Vagina (tissue), 2 donors: Measurements from ENCODE around the gene ARMH3. TPM values are rescaled to one million over a fixed set of nuclear protein-coding genes. Genes with fewer than 3 reads are reported as not detected.

Experiments
- DNase-seq, 2 donors: peaks; one replicate each; pipeline ENCODE4 v3.0.0-alpha.2; 2017; ENCODE audit errors: extremely low spot score in 2 of 2
- H3K27ac ChIP-seq: fragments of 200-600 bp; sonication (generic); one replicate; pipeline ENCODE4 v1.5.1; 2019
- H3K27me3 ChIP-seq: fragments of 200-600 bp; sonication (generic); one replicate; pipeline ENCODE4 v1.5.1; 2019
- H3K36me3 ChIP-seq, 2 donors: fragments of 200-600 bp; sonication (generic); one replicate each; pipeline ENCODE4 v1.5.1; 2017 to 2019
- H3K4me1 ChIP-seq: fragments of 200-600 bp; sonication (generic); one replicate; pipeline ENCODE4 v1.5.1; 2019
- H3K4me3 ChIP-seq, 2 donors: fragments of 200-600 bp; sonication (generic); 1 replicate in 1 of 2; 2 replicates in 1 of 2; pipeline ENCODE4 v1.5.1; 2016 to 2019
- H3K9me3 ChIP-seq: fragments of 200-600 bp; sonication (generic); one replicate; pipeline ENCODE4 v1.5.1; 2019
- POLR2A ChIP-seq, 2 donors: fragments of 450-650 bp; IDR thresholded peaks; one replicate each; pipeline ENCODE4 v1.6.1; 2017; ENCODE audit warnings: antibody characterized with exemption in 2 of 2, mild to moderate bottlenecking in 2 of 2, moderate library complexity in 2 of 2
- POLR2AphosphoS5 ChIP-seq, 2 donors: sonication (generic); formaldehyde crosslinking; IDR thresholded peaks; one replicate each; pipeline ENCODE4 v1.9.0; 2017; ENCODE audit warnings: antibody characterized with exemption in 2 of 2, mild to moderate bottlenecking in 2 of 2, low read depth in 1 of 2; ENCODE audit not compliant: insufficient read depth in 1 of 2
- intact Hi-C: fragments of 100-400 bp; cut with DNase I; formaldehyde crosslinking; loops from one replicate; pipeline ENCODE4 v1.15.1; 2023
- total RNA-seq: library from RNA; depleted of rRNA; stranded (reverse); fragments of >200 nt; gene quantifications from one replicate; pipeline ENCODE4 v1.2.3, GENCODE V29; 2016
- TF ChIP-seq, protein P1 (sequence below), 3 experiments: fragments of 450-650 bp in 2 of 3; fragments of 200-600 bp in 1 of 3; sonication (generic) in 1 of 3; IDR thresholded peaks; one replicate each; pipeline ENCODE4 v1.5.1; 2017 to 2019; ENCODE audit warnings: antibody characterized with exemption in 3 of 3, mild to moderate bottlenecking in 2 of 3, moderate library complexity in 2 of 3

ARMH3 gene
- total RNA-seq, 1 donor from 2014 or later: 26.5 TPM

DNA sequence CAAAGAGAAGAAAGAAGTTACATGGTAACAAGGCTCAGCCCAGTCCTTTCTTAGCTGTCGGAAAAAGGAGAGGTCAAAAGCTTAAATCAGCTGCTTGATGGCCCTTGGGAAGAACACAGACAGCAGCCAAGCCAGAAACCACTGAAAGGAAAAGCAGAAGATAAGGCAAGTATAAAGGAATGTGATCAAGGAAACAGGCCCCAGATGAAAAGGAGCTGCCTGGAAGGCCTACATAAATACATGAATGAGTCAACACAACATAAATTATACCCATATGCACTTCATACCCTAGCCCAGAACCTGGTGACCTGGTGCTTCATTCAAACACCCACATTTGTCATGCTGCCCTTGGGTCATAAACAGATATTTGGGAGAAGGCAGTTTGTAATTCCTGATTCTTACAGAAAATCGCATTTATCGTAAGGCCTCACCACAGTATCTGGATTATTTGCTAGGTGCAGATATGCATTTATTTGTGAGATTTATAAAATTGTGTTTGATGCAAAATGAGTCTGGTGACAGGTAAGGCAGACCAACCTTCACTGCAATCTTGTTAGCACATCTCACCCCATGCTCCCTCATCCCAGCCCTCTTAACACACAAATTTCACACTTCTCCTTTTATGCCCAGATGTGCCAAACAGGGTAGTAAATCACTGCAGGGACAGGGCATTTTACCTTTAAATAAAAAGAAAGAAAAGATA lies 117.5 kb downstream of the ARMH3 start:
- H3K9me3 ChIP-seq: no peaks in the 10 kb centered on the region
- H3K27me3 ChIP-seq: no peaks in the 10 kb centered on the region
- H3K27ac ChIP-seq: peak overlapping the region; percentile 56
- intact Hi-C loops: no loop called here
- H3K4me1 ChIP-seq: peaks cover 26% of the 10 kb centered on the region
- TF ChIP-seq, protein P1, sequence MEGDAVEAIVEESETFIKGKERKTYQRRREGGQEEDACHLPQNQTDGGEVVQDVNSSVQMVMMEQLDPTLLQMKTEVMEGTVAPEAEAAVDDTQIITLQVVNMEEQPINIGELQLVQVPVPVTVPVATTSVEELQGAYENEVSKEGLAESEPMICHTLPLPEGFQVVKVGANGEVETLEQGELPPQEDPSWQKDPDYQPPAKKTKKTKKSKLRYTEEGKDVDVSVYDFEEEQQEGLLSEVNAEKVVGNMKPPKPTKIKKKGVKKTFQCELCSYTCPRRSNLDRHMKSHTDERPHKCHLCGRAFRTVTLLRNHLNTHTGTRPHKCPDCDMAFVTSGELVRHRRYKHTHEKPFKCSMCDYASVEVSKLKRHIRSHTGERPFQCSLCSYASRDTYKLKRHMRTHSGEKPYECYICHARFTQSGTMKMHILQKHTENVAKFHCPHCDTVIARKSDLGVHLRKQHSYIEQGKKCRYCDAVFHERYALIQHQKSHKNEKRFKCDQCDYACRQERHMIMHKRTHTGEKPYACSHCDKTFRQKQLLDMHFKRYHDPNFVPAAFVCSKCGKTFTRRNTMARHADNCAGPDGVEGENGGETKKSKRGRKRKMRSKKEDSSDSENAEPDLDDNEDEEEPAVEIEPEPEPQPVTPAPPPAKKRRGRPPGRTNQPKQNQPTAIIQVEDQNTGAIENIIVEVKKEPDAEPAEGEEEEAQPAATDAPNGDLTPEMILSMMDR (IDR thresholded peaks at IDR 0.05): no peak
- TF ChIP-seq POLR2A (IDR thresholded peaks at IDR 0.05): no peak
- no peak for TF ChIP-seq POLR2AphosphoS5 (IDR thresholded peaks at IDR 0.05; ENCODE audit: insufficient read depth in 1 of 2, low read depth in 1 of 2)
- no peak overlapping the region for H3K4me3 ChIP-seq
- no peak for DNase-seq
- H3K36me3 ChIP-seq: peaks cover 0 to 8% of the 10 kb centered on the region in 2 donors

DNA sequence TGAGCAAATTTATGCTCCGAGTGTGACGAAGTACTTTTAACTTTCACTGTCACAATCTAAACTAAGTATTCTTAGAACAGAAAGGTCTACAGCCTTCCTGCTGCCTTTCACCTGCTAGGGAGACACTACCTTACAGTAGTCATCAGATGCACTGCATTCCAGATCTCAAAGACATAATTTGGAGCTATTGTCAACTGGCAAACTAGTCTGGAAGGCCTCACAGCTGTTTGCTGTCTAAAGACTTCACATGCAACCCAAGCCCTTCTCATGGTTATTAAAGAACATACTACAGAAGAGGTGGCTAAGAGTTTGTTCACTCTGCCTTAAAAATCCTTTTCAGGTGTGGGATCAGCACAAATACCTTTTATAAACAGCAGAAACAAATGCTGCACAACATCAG lies 120.5 kb downstream of the ARMH3 start:
- no peaks in the 10 kb centered on the region for H3K36me3 ChIP-seq
- DNase-seq: no peak
- TF ChIP-seq, protein P1 (IDR thresholded peaks at IDR 0.05): no peak
- TF ChIP-seq POLR2A (IDR thresholded peaks at IDR 0.05): no peak
- no peak for TF ChIP-seq POLR2AphosphoS5 (IDR thresholded peaks at IDR 0.05; ENCODE audit: insufficient read depth in 1 of 2, low read depth in 1 of 2)
- H3K9me3 ChIP-seq: no peaks in the 10 kb centered on the region
- intact Hi-C loops: no loop called here
- no peak overlapping the region for H3K4me3 ChIP-seq
- no peaks in the 10 kb centered on the region for H3K27me3 ChIP-seq
- H3K27ac ChIP-seq: no peak overlapping the region
- peaks cover 26% of the 10 kb centered on the region for H3K4me1 ChIP-seq

DNA sequence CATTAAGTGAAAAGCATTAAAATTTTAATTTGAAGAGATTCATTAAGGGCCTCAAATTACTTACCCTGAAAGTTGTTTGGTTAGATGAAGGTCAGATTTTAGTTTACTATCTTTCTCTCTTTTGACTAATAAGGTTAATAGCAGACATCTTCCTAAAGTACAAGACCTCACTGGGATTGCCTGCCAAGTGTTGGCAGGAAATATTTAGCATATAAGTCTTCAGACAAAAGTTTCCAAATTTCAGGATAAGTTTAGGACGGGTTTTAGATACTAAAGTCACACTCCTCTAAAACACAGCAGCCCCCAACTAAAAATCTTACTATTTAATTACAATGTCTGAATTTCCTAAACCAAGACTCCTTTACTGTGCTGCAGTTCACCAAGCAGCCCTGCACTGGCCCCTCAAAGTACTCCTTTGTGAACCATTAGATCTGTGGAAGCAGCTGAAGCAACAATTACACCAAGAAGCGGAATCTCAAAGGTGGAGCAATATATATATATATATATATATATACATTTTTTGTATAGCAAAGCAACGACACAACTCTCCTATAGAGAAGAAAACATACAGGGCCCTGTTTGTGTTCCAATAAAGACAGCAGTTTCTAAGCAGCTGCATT lies 121.2 kb downstream of the ARMH3 start:
- no peaks in the 10 kb centered on the region for H3K27me3 ChIP-seq
- H3K27ac ChIP-seq: no peak overlapping the region
- peaks cover 22% of the 10 kb centered on the region for H3K4me1 ChIP-seq
- intact Hi-C loops: no loop called here
- no peaks in the 10 kb centered on the region for H3K9me3 ChIP-seq
- no peak overlapping the region for H3K4me3 ChIP-seq
- DNase-seq: no peak
- TF ChIP-seq POLR2A (IDR thresholded peaks at IDR 0.05) (no peak), POLR2AphosphoS5 (IDR thresholded peaks at IDR 0.05; ENCODE audit: insufficient read depth in 1 of 2, low read depth in 1 of 2) (no peak)
- H3K36me3 ChIP-seq: no peaks in the 10 kb centered on the region

DNA sequence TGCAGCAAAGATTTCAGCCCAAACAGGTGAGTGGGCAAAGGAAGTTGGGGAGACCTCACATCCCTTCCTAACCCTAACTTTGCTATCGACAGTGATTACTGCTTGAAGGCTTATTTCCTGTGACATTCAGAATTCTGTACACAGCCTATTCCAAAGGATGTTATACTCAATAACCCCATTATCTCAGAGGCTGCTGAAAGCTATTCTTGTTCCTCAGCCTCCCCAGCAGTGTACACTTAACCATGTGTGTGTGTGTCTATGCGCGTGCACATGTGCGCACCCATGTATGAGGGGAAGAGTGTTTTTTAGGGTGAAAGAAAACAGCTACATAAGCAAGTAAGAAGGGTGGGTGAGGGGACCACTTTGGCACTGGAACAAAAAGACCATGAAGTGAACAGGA lies 122.0 kb downstream of the ARMH3 start:
- TF ChIP-seq POLR2A (IDR thresholded peaks at IDR 0.05): no peak
- TF ChIP-seq, protein P1 (IDR thresholded peaks at IDR 0.05): no peak
- H3K4me1 ChIP-seq: peaks cover 13% of the 10 kb centered on the region
- H3K9me3 ChIP-seq: no peaks in the 10 kb centered on the region
- H3K27me3 ChIP-seq: no peaks in the 10 kb centered on the region
- no peak for DNase-seq
- intact Hi-C loops: no loop called here
- no peaks in the 10 kb centered on the region for H3K36me3 ChIP-seq
- no peak overlapping the region for H3K4me3 ChIP-seq
- no peak overlapping the region for H3K27ac ChIP-seq

DNA sequence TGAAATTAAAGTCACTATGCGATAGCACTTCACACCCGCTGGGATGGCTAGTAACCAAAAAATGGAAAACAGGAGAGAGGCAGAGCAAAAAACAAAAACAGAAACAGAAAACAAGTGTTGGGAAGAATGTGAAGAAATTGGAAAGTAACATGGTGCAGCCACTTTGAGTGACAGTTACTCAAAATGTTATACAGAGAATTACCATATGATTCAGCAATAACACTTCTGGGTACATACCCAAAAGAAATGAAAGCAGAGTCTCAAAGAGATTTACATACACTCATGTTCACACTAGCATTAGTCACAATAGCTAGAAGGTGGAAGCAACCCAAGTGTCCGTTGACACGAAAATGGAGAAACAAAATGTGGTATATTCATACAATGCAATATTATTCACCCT lies 123.8 kb downstream of the ARMH3 start:
- Histone ChIP-seq H3K36me3 (no peaks in the 10 kb centered on the region), H3K4me3 (no peak overlapping the region), H3K27ac (no peak overlapping the region), H3K9me3 (no peaks in the 10 kb centered on the region), H3K4me1 (no peaks in the 10 kb centered on the region), H3K27me3 (no peaks in the 10 kb centered on the region)
- no peak for DNase-seq
- intact Hi-C loops: no loop called here
- TF ChIP-seq, protein P1 (IDR thresholded peaks at IDR 0.05): no peak
- TF ChIP-seq POLR2AphosphoS5 (IDR thresholded peaks at IDR 0.05; ENCODE audit: insufficient read depth in 1 of 2, low read depth in 1 of 2) (no peak), POLR2A (IDR thresholded peaks at IDR 0.05) (no peak)
